ENCODE results near the gene FGFBP2.

The FGFBP2 gene

GRCh38 chr4:15931451-15932210 lies 31.3 kb downstream of the FGFBP2 start:
- H3K36me3 ChIP-seq (replicated peaks in 1 of 2; ENCODE audit: control insufficient read depth in 2 of 2, insufficient read depth in 2 of 2, low read length in 2 of 2): no peaks in the 10 kb centered on the region
- H3K18ac ChIP-seq (ENCODE audit: low read length): no peak overlapping the region
- no peak overlapping the region for H4K8ac ChIP-seq (ENCODE audit: low read depth, low read length)
- peaks cover 0 to 5% (median 0%) of the 10 kb centered on the region in 3 experiments for H3K27me3 ChIP-seq (ENCODE audit: control insufficient read depth in 3 of 3, insufficient read depth in 3 of 3, low read depth in 1 of 3, low read length in 3 of 3)
- H2AFZ ChIP-seq (ENCODE audit: low read length): no peak overlapping the region
- no peak overlapping the region for H4K91ac ChIP-seq (ENCODE audit: low read depth, low read length, poor library complexity)
- H3K27ac ChIP-seq (replicated peaks; ENCODE audit: low read length): no peak overlapping the region
- no peaks in the 10 kb centered on the region for H3K79me1 ChIP-seq (ENCODE audit: low read depth, low read length)
- no peak overlapping the region for H2BK120ac ChIP-seq (ENCODE audit: low read depth, low read length)
- H3K9me3 ChIP-seq (replicated peaks in 1 of 2; ENCODE audit: control insufficient read depth in 2 of 2, insufficient read depth in 1 of 2, low read depth in 1 of 2, low read length in 2 of 2): no peaks in the 10 kb centered on the region
- no peak overlapping the region for H2BK5ac ChIP-seq (ENCODE audit: low read length)
- no peak overlapping the region for H3K4me3 ChIP-seq (ENCODE audit: low read length in 2 of 2)
- no peak overlapping the region for H3K9ac ChIP-seq (ENCODE audit: low read depth, low read length, poor library complexity)
- DNase-seq (ENCODE audit: low spot score): no peak
- H3K4me1 ChIP-seq (ENCODE audit: control insufficient read depth in 2 of 2, insufficient read depth in 1 of 2, low read depth in 1 of 2, low read length in 2 of 2): no peaks in the 10 kb centered on the region
- no peak overlapping the region for H2BK15ac ChIP-seq (ENCODE audit: low read length)
- WGBS, 2 donors (ENCODE audit: extremely low coverage in 2 of 2, insufficient read length in 2 of 2, insufficient replicate concordance in 1 of 2): no CpG with 5 or more reads among the region's 5 CpGs
- no peak overlapping the region for H3K23ac ChIP-seq (ENCODE audit: low read depth, low read length, poor library complexity)
- H2BK12ac ChIP-seq (ENCODE audit: low read length): no peak overlapping the region
- no peak overlapping the region for H3K4me2 ChIP-seq (ENCODE audit: insufficient read depth, low read length, poor library complexity, severe bottlenecking)
- no peak overlapping the region for H3K14ac ChIP-seq (ENCODE audit: low read length)
- no peak overlapping the region for H2AK5ac ChIP-seq (ENCODE audit: low read depth, low read length)
- no peak overlapping the region for H3K4ac ChIP-seq (ENCODE audit: low read length)

- Histone ChIP-seq H4K91ac (ENCODE audit: low read depth, low read length, poor library complexity) (no peak overlapping the region), H3K4me1 (ENCODE audit: control insufficient read depth in 2 of 2, insufficient read depth in 1 of 2, low read depth in 1 of 2, low read length in 2 of 2) (no peaks in the 10 kb centered on the region), H3K4me2 (ENCODE audit: insufficient read depth, low read length, poor library complexity, severe bottlenecking) (no peak overlapping the region), H3K27ac (replicated peaks; ENCODE audit: low read length) (no peak overlapping the region), H3K27me3 (ENCODE audit: control insufficient read depth in 3 of 3, insufficient read depth in 3 of 3, low read depth in 1 of 3, low read length in 3 of 3) (peaks cover 0 to 5% (median 0%) of the 10 kb centered on the region in 3 experiments), H3K79me1 (ENCODE audit: low read depth, low read length) (no peaks in the 10 kb centered on the region), H3K23ac (ENCODE audit: low read depth, low read length, poor library complexity) (no peak overlapping the region), H2BK15ac (ENCODE audit: low read length) (no peak overlapping the region), H3K9me3 (replicated peaks in 1 of 2; ENCODE audit: control insufficient read depth in 2 of 2, insufficient read depth in 1 of 2, low read depth in 1 of 2, low read length in 2 of 2) (no peaks in the 10 kb centered on the region), H3K14ac (ENCODE audit: low read length) (no peak overlapping the region), H4K8ac (ENCODE audit: low read depth, low read length) (no peak overlapping the region), H3K18ac (ENCODE audit: low read length) (no peak overlapping the region), H3K4me3 (ENCODE audit: low read length in 2 of 2) (no peak overlapping the region), H2BK120ac (ENCODE audit: low read depth, low read length) (no peak overlapping the region), H2AFZ (ENCODE audit: low read length) (no peak overlapping the region), H3K9ac (ENCODE audit: low read depth, low read length, poor library complexity) (no peak overlapping the region), H2BK5ac (ENCODE audit: low read length) (no peak overlapping the region), H3K4ac (ENCODE audit: low read length) (no peak overlapping the region), H3K36me3 (replicated peaks in 1 of 2; ENCODE audit: control insufficient read depth in 2 of 2, insufficient read depth in 2 of 2, low read length in 2 of 2) (no peaks in the 10 kb centered on the region), H2AK5ac (ENCODE audit: low read depth, low read length) (no peak overlapping the region), H2BK12ac (ENCODE audit: low read length) (no peak overlapping the region)
- no peak for DNase-seq (ENCODE audit: low spot score)
- WGBS, 2 donors (ENCODE audit: extremely low coverage in 2 of 2, insufficient read length in 2 of 2, insufficient replicate concordance in 1 of 2): no CpG with 5 or more reads among the region's 7 CpGs
Observed at GRCh38 chr4:15930314-15930713, 32.7 kb downstream of the FGFBP2 start.

- H3K27ac ChIP-seq (replicated peaks; ENCODE audit: low read length): no peak overlapping the region
- no peak overlapping the region for H2BK15ac ChIP-seq (ENCODE audit: low read length)
- no peak overlapping the region for H3K4ac ChIP-seq (ENCODE audit: low read length)
- no peaks in the 10 kb centered on the region for H3K36me3 ChIP-seq (replicated peaks in 1 of 2; ENCODE audit: control insufficient read depth in 2 of 2, insufficient read depth in 2 of 2, low read length in 2 of 2)
- H4K8ac ChIP-seq (ENCODE audit: low read depth, low read length): no peak overlapping the region
- no peak overlapping the region for H3K4me3 ChIP-seq (ENCODE audit: low read length in 2 of 2)
- no peak overlapping the region for H2BK5ac ChIP-seq (ENCODE audit: low read length)
- DNase-seq (ENCODE audit: low spot score): no peak
- H2AK5ac ChIP-seq (ENCODE audit: low read depth, low read length): no peak overlapping the region
- H2AFZ ChIP-seq (ENCODE audit: low read length): no peak overlapping the region
- no peaks in the 10 kb centered on the region for H3K4me1 ChIP-seq (ENCODE audit: control insufficient read depth in 2 of 2, insufficient read depth in 1 of 2, low read depth in 1 of 2, low read length in 2 of 2)
- H3K27me3 ChIP-seq (ENCODE audit: control insufficient read depth in 3 of 3, insufficient read depth in 3 of 3, low read depth in 1 of 3, low read length in 3 of 3): peaks cover 0 to 5% (median 0%) of the 10 kb centered on the region in 3 experiments
- H2BK120ac ChIP-seq (ENCODE audit: low read depth, low read length): no peak overlapping the region
- H3K9me3 ChIP-seq (replicated peaks in 1 of 2; ENCODE audit: control insufficient read depth in 2 of 2, insufficient read depth in 1 of 2, low read depth in 1 of 2, low read length in 2 of 2): no peaks in the 10 kb centered on the region
- H3K18ac ChIP-seq (ENCODE audit: low read length): no peak overlapping the region
- no peak overlapping the region for H3K14ac ChIP-seq (ENCODE audit: low read length)
- H2BK12ac ChIP-seq (ENCODE audit: low read length): no peak overlapping the region
- WGBS, 2 donors (ENCODE audit: extremely low coverage in 2 of 2, insufficient read length in 2 of 2, insufficient replicate concordance in 1 of 2): no CpG with 5 or more reads among the region's 3 CpGs
- H3K4me2 ChIP-seq (ENCODE audit: insufficient read depth, low read length, poor library complexity, severe bottlenecking): no peak overlapping the region
- no peak overlapping the region for H4K91ac ChIP-seq (ENCODE audit: low read depth, low read length, poor library complexity)
- no peak overlapping the region for H3K23ac ChIP-seq (ENCODE audit: low read depth, low read length, poor library complexity)
- H3K9ac ChIP-seq (ENCODE audit: low read depth, low read length, poor library complexity): no peak overlapping the region
- no peaks in the 10 kb centered on the region for H3K79me1 ChIP-seq (ENCODE audit: low read depth, low read length)
Observed at GRCh38 chr4:15929540-15929939, 33.4 kb downstream of the FGFBP2 start.

- peaks cover 0 to 7% (median 0%) of the 10 kb centered on the region in 3 experiments for H3K27me3 ChIP-seq (ENCODE audit: control insufficient read depth in 3 of 3, insufficient read depth in 3 of 3, low read depth in 1 of 3, low read length in 3 of 3)
- no peak overlapping the region for H2BK15ac ChIP-seq (ENCODE audit: low read length)
- no peak overlapping the region for H2AK5ac ChIP-seq (ENCODE audit: low read depth, low read length)
- no peak overlapping the region for H3K9ac ChIP-seq (ENCODE audit: low read depth, low read length, poor library complexity)
- H3K36me3 ChIP-seq (replicated peaks in 1 of 2; ENCODE audit: control insufficient read depth in 2 of 2, insufficient read depth in 2 of 2, low read length in 2 of 2): no peaks in the 10 kb centered on the region
- no peak overlapping the region for H2BK5ac ChIP-seq (ENCODE audit: low read length)
- no peak overlapping the region for H3K4ac ChIP-seq (ENCODE audit: low read length)
- no peak overlapping the region for H2AFZ ChIP-seq (ENCODE audit: low read length)
- no CpG with 5 or more reads among the region's 5 CpGs for WGBS, 2 donors (ENCODE audit: extremely low coverage in 2 of 2, insufficient read length in 2 of 2, insufficient replicate concordance in 1 of 2)
- no peak for DNase-seq (ENCODE audit: low spot score)
- no peaks in the 10 kb centered on the region for H3K4me1 ChIP-seq (ENCODE audit: control insufficient read depth in 2 of 2, insufficient read depth in 1 of 2, low read depth in 1 of 2, low read length in 2 of 2)
- H3K18ac ChIP-seq (ENCODE audit: low read length): no peak overlapping the region
- H2BK120ac ChIP-seq (ENCODE audit: low read depth, low read length): no peak overlapping the region
- H4K91ac ChIP-seq (ENCODE audit: low read depth, low read length, poor library complexity): no peak overlapping the region
- H3K4me2 ChIP-seq (ENCODE audit: insufficient read depth, low read length, poor library complexity, severe bottlenecking): no peak overlapping the region
- H2BK12ac ChIP-seq (ENCODE audit: low read length): no peak overlapping the region
- no peak overlapping the region for H3K23ac ChIP-seq (ENCODE audit: low read depth, low read length, poor library complexity)
- no peak overlapping the region for H3K14ac ChIP-seq (ENCODE audit: low read length)
- no peak overlapping the region for H4K8ac ChIP-seq (ENCODE audit: low read depth, low read length)
- no peaks in the 10 kb centered on the region for H3K79me1 ChIP-seq (ENCODE audit: low read depth, low read length)
- no peak overlapping the region for H3K27ac ChIP-seq (replicated peaks; ENCODE audit: low read length)
- H3K4me3 ChIP-seq (ENCODE audit: low read length in 2 of 2): no peak overlapping the region
- H3K9me3 ChIP-seq (replicated peaks in 1 of 2; ENCODE audit: control insufficient read depth in 2 of 2, insufficient read depth in 1 of 2, low read depth in 1 of 2, low read length in 2 of 2): no peaks in the 10 kb centered on the region
Observed at GRCh38 chr4:15928883-15929282, 34.1 kb downstream of the FGFBP2 start.
